Measurements from ENCODE around the gene SMURF2.

The SMURF2 gene

DNA sequence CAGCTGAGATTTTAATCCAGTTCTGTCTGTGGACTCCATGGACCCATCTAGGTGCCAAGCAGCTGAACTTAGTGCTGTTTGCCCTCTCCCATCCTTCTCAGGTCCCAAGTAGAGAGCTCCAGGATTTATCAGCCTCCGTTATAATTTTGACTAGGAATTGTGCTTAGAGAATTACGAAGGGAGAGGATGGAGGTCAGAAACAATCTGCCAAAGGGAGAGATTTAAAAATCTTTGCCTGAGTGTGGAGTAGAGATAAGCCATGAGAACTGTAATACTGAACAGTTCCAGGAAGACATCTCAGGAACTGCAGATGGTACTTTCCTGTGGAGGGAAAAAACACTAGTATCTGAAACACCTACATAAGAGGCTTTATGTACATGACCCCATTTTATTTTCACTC is 128.3 kb downstream of the SMURF2 start:
- no peak for FAIRE-seq

DNA sequence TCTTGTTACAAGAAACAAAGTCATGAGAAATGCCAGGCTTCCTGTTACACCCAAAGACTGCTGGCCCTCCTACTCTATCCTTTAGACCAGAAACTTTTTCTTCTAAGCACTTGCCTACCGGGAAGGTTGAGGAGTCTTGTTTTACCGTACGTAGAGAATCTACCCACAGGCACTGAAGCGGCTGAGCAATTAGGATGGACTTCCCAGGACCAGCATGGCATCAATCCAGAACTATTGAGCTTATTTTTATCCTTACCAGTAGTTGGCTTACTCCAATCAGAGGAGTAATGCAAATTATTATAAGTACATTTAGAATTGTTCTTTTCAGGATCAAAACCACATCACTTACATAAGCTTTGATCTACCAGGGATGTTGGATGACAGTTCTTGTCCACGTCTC is 129.7 kb downstream of the SMURF2 start:
- no peak for FAIRE-seq

DNA sequence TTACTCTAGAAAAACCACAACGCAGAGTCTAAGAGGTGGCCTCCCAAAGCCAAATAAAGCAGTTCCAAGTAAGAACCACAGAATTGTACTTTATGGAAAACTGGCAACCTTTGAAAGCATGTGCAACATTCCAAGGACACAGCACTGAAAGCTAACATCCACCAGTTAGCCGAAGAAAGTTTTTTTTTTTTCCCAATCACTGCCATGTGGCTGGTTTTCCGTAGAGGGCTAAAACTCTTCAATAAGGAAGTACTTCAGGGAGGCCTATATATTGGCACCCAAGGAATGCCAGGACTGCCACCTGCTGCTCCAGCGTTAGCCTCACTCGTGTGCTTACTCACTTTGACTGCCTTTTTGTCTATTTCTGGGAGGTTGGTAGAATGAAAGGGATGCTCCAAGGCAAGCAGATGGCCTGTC is 130.1 kb downstream of the SMURF2 start:
- no peak for FAIRE-seq

DNA sequence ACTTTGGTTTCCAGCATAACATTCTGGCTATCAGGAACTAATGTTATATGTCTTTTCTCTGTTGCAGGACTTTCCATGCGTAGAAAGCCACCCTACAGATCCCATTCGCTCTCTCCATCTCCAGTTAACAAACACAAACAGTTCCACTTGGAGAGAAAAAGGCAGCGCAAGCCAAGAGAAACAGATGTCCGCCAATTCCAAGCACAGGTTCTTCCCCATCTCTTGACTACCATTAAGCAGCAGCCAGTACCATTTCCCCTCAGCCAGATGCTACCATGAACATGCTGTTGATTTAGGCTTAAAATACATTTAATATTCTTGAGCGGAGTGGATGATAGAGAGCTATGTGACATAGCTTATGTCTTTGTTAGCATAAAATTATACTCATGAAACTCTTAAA is 132.9 kb downstream of the SMURF2 start:
- FAIRE-seq: no peak

DNA sequence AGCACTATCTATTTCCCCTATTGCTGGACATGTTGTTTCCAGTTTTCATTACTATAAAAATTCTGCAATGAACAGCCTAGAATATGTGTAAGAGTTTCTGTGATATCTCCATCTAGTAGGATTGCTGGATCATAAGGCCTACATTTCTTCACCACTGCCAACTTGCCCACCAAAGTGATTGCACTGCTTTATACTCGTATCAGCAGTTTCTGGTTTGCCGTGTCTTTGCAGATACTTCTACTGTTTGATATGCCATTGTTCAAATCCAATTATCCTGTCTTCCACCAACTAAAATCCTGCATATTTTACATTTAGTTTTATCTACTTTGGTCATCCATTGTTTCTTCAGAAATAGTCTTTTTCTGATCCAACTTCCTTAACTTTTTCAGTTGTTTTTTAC is 134.2 kb downstream of the SMURF2 start:
- FAIRE-seq: no peak

DNA sequence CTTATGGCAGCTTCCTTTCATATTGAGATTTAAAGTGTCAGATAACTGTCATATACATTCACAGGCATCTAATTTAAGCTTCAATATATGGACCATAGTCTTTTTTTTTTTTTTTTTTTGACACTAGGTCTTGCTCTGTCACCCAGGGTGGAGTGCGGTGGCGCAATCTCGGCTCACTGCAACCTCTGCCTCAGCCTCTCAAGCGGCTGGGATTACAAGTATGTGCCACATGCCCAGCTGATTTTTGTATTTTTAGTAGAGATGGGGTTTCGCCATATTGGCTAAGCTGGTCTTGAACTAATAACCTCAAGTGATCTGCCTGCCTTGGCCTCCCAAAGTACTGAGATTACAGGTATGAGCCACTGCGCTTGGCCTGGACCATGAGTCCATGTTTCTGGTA is 141.7 kb downstream of the SMURF2 start:
- no peak for FAIRE-seq

DNA sequence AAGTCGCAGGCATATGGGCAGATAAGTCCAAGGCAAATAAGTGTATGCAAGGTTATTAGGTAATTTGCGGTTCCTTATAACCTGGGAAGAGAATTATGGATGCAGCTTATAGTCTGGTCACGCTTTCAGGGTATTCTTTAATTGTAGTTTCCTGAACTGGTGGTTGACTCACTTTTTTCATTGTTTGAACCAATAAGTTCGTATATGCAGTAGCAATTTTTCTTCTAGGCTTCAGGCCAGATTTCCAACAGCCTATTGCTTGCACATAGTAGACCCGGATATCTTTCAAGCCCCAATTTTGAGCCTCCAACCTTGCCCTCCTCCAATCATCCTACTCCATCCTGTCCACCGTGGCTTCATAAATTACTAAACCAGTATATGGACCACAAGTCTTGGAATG is 142.5 kb downstream of the SMURF2 start:
- FAIRE-seq: no peak

DNA sequence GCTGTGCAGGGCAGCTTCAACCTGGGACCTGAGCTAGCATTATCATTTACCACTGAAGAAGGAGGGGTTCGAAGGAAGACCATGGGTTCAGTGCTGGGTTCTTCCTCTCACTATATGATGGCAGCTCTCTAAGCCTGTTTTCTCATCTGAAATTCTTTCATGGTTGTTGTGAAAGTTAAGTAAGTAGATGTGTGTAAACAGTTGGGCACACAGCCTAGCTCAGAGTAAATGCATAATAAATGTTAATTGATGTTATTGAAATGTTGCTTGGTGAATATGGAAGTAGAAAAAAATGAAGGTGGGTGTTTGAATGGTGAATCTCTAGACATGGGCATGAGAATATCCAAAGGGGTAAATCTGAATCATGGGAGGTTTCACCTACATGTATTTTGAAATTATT is 146.3 kb downstream of the SMURF2 start:
- no peak for FAIRE-seq

DNA sequence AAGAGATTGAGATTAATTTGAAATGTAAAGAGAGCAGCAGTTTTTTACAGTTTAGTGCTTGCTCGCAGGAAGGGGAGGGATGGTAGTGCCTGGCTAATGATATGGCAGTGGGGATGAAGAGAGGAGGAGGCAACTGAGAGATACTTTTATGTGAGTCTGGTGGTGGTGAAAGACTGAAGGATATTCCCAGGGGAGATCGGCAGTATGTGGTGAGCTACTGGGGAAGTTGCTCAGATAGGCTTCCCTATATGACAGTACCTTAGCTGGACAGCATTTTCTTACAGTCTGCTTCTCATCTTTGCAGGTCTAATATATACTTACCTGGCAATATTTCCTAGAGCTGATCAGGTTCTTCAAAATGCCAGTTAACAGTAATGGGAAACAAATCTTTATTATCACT is 146.7 kb downstream of the SMURF2 start:
- FAIRE-seq: no peak

DNA sequence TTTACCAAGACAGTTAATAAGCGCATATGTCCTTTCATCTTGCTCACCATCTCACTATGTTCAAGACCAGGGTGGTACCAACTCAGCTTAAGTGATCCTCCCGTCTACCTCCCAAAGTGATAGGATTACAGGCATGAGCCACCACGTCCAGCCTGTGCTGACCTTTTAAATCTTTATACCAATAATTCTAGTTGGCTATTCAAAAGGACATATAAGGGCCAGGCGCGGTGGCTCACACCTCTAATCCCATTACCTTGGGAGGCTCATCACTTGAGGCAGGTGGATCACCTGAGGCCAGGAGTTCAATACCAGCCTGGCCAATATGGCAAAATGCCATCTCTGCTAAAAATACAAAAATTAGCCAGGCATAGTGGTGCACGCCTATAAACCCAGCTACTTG is 152.9 kb downstream of the SMURF2 start:
- no peak for FAIRE-seq

DNA sequence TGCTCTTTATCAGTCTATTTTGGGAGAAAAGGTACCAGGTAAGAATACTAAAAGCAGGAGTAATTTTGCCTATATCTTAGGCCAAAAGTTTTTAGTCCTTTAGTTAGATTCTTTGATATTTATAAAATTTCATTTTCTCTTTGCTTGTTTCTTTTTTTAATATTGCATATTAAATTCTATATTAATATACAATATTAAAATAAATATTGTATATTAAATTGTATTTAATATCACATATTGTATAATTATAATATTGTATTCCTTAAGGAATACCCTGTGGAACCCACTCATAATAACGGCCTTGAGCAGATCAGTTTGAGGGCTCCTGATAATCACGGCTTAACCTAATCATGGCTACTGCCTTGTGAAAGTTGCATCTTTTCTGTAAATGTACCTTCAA is 153.4 kb downstream of the SMURF2 start:
- FAIRE-seq: no peak

DNA sequence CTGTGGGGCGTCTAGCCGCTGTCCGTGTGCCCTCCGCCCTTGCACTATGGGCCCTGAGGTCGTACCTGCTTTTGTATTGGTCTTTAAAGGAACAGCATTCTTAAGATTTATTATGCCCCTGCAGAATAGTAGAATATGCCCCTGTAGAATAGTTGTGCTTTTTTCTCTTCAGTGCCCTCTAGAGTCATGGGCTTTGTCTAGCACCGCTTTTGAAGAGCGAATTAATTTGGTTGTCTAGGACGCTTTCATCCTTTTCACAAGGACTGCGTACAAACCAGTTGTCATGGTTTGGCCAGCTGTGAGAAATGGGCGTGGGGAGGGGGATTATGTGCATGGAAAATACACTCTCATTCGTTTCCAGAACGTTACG is 154.7 kb downstream of the SMURF2 start:
- no peak for FAIRE-seq

DNA sequence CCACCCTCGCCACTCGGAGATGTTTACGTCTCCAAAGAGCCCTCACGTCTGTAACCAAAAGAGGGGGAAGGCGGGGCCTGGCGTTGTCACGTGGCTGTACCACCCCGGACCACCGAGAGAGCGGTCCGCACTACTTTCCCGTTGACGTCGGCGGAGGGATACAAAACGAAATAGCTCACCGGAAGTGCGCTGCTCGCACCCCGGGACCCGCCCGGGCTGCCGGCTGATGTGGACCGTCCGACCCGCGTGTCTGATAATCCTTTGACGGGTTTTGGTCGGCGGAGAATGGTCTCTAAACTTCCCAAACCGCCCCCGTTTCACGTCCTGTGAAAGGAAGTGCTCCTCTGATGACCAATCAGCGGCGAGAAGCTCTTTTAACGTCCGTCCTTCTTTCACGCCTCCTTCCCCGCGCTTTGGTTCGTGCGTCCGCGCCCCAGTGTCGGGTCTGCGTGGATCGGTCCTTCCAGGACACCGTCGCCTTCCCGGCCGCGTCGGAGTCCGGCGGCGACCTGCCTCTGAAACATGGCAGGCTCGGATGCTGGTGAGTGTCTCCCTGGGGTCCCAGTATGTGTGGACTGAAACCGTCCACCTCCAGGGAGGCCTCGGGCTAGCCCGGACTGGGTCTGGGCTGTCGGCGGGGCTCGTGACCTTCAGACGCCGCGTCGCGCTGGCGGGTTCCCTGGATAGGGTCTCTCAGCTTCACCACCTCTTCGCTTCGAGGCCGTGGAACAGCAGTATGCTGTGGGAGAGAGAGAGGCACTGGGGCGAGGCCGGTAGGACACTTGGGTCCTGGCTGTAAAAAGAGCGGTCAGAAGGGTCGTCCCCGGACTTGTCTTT is 155.3 kb downstream of the SMURF2 start, which contains the start of gene CEP95:
Gene CEP95 (plus strand): TSS at position 402 of the 837 bp plus-strand sequence. CDS start 121 bp downstream, at position 523.
- peak; percentile 82 for FAIRE-seq

DNA sequence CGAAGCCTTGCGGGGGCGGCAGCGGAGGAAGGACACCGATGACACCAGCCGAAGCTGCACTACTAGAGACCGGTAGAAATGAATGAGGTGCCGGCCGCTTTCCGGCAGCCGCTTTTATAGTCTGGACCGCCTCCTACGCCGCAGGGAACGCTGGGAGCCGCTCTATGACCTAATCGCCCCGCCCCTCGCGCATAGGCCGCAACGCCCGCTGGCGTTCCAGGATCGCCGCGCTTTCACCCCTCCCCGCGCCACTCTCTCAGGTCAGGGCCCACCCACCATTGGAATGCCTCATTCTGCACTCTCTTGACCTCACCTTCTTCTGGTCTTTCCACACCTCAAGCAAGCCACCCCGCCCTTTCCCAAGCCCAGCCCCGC is 155.9 kb downstream of the SMURF2 start, which contains the start of gene DDX5:
Gene DDX5 (minus strand): TSS at position 89 of the 375 bp plus-strand sequence. CDS start 170 bp downstream, outside the sequence.
- FAIRE-seq: peak; percentile 84

DNA sequence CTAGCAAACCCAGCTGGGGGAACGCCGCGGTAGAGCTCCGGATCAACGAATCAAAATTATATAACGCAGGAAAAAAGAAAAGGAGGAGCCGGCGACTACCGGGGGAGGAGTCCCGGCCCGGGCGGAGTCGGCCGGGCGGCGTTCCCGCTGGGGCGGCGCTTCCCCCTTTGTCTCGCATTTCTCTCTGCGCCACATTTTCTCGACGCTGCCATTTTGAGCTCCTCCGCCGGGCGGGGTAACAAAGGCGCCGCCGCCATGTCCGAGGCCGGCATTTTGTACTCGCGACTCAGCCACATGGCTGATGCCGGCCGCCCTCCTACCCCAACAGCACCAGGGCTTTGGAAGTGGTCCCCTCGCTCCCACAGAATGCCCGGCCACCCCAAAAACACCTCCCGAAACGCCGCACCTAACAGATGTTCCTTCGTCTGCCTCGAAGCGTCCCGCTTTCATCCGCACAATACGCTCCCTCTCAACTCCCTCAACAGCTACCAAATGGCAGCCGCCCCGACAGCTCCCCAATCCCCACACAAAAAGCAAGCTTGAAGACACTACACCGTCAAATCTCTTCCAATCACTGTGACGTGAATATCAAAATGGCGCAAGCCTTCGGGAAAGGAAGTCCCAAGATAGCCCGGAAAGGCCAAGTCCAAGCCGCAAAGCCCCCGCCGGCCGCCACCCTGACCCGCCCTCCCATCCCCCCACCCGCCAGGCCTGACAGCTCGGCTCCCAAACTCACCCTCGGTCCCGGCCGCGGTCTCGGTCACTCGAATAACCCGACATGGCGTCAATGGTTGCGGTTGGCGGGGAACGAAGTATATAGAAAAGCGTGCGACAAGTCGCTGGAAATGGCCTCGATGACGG is 156.5 kb downstream of the SMURF2 start:
- FAIRE-seq: no peak

DNA sequence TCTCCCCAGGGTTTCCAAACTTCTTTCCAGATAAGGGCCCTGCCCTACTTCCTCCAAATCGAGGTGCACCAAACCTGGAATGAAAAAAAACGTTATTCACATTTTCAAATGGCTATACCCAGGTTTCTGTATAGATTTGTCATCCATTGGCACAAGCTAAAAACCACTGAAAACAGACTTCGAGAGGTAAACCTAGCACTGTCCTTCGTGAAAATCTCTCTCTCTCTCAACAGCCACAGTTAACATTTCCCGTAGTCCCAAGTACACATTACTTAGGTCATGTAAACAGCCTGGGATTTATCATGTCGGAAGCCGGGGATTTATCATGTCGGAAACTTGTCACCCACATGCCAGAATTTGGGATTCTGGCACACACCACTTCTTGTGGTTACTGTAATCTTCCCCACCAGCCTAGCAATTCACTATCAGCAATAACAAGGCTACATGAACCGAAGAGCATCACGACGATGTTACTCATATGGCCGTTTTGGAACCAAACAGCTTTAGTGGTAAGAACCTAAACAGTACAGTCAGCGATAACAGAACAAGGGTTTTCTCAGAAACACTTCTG is 157.3 kb downstream of the SMURF2 start:
- no peak for FAIRE-seq

DNA sequence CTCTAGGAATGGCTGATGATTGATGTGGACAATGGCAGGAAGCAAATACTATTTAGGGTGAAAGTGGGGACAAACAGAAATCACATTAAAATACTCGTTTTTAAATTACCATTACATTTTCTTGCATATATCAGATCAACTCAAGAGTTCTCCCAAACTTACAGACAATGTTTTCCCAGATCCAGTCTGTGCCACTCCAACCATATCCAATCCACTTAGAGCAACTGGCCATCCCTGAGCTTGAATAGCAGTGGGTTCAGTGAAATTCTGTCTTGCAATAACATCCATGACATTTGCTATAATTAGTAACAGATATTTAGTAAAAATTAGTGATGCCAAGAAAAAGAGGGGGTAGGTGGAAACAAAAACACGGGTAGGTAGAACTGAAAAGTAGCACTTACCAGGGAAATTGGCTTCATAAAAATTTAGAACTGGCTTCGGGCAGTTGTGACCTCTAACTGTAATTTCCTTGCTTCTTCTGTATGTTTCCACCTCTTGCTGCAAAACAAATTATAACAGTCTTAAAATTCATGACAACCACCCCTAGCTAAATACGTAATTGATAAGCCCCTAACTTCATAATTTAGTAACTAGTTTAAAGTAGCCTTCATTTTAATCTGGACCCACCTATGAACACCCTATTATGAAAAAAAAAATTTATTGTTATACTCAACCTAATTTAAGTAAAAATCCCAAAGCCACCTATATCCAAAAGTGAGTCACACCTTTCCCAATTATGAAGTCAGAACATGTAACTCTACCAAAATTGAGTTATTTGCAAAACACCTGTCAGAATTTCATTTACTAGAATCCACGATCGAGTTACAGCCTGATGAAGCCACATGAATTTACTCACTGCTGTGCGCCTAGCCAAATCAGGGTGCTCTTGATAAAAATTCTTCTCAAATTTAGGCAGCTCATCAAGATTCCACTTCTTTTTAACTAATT is 158.0 kb downstream of the SMURF2 start:
- no peak for FAIRE-seq

DNA sequence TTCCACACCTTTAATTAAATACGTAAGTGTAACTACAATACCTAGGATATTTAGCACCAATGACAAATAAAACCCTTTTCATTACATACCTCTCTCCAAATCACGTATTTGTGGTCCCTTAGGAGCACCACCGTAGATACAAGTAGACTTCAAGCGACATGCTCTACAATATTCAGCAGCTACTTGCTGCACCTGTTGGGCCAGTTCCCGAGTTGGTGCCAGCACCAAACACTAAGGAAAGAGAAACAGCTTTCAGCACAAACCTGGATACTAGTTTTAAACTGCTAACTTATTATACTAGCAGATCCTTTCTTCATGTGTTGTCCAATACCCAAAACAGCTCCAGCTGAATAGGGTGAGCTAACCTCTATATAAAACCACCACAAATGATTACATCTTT is 158.8 kb downstream of the SMURF2 start:
- no peak for FAIRE-seq

DNA sequence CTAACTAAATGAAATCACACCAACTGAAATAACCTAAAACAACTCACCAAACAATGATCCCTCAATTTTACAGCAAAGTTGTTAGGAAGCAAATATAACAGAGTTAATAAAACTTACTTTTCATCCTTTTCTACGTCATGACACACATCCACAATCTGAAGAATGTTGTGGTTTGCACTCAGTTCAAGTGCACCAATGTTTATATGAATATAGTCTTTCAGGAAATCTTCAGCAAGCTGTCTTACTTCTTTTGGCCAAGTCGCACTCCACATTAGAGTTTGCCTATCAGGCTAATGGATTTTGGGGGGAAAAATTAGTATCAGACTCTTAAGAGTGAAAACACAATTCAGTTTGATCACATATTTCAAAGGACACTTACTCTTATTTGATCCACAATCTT is 159.3 kb downstream of the SMURF2 start:
- no peak for FAIRE-seq

DNA sequence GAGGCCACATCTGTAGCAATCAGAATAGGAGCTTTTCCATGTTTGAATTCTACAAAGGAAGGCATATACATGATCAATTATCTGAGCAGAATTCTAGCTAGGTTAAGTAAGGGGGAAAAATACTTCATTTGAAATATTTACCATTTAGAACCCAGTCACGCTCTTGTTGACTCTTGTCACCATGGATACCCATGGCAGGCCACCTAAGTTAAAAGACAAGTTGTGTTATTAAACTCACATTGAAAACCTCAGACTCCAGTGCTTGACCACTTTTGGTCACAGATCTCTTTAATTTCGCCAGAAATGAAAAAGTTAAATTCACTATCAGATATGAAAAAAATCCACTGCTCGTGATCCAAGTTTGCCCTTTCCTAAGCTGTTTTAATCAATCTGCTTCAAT is 160.1 kb downstream of the SMURF2 start:
- no peak for FAIRE-seq

DNA sequence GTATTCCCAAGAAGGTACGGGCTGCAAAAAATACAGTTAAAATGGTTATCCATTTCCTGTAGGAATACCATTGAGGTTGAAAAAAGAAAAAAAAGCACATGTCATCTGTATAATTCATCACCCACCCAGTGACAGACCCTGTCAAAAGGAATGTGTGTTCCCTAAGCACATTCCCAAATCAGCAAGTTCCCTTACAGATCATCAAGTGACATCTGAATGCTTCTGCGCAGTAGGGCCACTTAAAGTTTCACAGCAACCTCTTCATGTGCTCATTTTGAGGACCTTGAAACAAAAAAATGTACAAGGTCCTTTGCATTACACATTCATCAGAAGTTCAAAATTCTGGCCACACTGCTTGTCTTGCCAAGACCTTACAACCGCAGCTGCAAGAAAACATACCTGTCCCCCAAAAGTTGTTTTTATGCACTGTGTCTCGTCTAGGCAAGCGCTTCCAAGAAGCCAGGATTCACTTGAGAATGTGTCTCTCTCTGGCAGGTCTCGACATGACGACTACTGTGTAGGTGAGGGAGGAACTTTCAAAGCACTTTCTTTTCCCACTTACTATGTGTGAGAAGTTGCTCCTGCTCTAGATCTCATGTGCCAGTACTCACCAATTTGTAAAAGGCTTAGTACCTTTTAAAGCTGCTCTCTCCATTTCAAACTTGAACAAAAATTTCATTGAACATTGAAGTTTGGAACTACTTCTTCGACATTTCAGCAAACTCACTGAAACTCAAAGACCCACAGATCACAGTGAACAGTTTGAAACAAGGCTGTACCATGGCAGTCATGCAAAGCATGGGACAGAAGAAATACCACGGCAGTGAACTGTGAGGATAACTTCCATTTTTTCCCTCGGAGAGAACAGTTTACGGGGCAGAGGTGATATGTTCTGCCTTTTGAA is 161.0 kb downstream of the SMURF2 start:
- no peak for FAIRE-seq

Data from G401.6 (cell line).